Mesenchymal stem cell (in vitro differentiated cells and primary cell): ENCODE data around the gene RAB35.

Source experiments
- DNase-seq: peaks from one replicate; pipeline ENCODE4 v3.0.0-alpha.2; 2013
- H2AFZ ChIP-seq: one replicate; pipeline ENCODE4 v1.6.1; 2013; ENCODE audit warnings: low read depth, mild to moderate bottlenecking, control low read depth, inconsistent platforms, low read length, moderate library complexity
- H2AK5ac ChIP-seq: 2 replicates; pipeline ENCODE4 v1.6.1; 2013; ENCODE audit warnings: low read length, moderate library complexity, mild to moderate bottlenecking, inconsistent platforms; ENCODE audit not compliant: severe bottlenecking
- H2BK120ac ChIP-seq: one replicate; pipeline ENCODE4 v1.6.1; 2013; ENCODE audit warnings: low read depth, mild to moderate bottlenecking, inconsistent platforms, low read length, moderate library complexity
- H2BK12ac ChIP-seq, 2 experiments: one replicate each; pipeline ENCODE4 v1.6.1; 2013; ENCODE audit warnings: inconsistent platforms in 2 of 2, low read length in 2 of 2, mild to moderate bottlenecking in 2 of 2, moderate library complexity in 2 of 2, control low read depth in 1 of 2
- H2BK15ac ChIP-seq: one replicate; pipeline ENCODE4 v1.6.1; 2013; ENCODE audit warnings: mild to moderate bottlenecking, low read depth, inconsistent platforms; ENCODE audit not compliant: poor library complexity, severe bottlenecking
- H2BK5ac ChIP-seq: 2 replicates; pipeline ENCODE4 v1.6.1; 2013; ENCODE audit warnings: low read depth, mild to moderate bottlenecking, low read length, control low read depth, inconsistent platforms; ENCODE audit not compliant: poor library complexity, severe bottlenecking
- H3K14ac ChIP-seq, 2 experiments: one replicate each; pipeline ENCODE4 v1.6.1; 2013; ENCODE audit warnings: inconsistent platforms in 2 of 2, low read length in 2 of 2, control low read depth in 1 of 2, mild to moderate bottlenecking in 1 of 2, moderate library complexity in 1 of 2
- H3K18ac ChIP-seq, 2 experiments: one replicate each; pipeline ENCODE4 v1.6.1; 2013; ENCODE audit warnings: inconsistent platforms in 2 of 2, low read length in 2 of 2, control low read depth in 1 of 2, low read depth in 1 of 2, mild to moderate bottlenecking in 1 of 2
- H3K23ac ChIP-seq, 2 experiments: one replicate each; pipeline ENCODE4 v1.6.1; 2013; ENCODE audit warnings: inconsistent platforms in 2 of 2, low read length in 2 of 2, mild to moderate bottlenecking in 2 of 2, moderate library complexity in 2 of 2, control low read depth in 1 of 2
- H3K27ac ChIP-seq: 2 replicates; pipeline ENCODE4 v1.5.1; 2013; ENCODE audit warnings: mild to moderate bottlenecking, moderate library complexity, low read length, control low read depth, inconsistent platforms; ENCODE audit not compliant: poor library complexity, severe bottlenecking
- H3K27me3 ChIP-seq, 2 experiments: 2 replicates each; pipeline versions ENCODE4 v1.6.1 to v1.7.0; 2013; ENCODE audit warnings: low read length in 2 of 2, mild to moderate bottlenecking in 2 of 2, moderate library complexity in 2 of 2, control low read depth in 1 of 2, inconsistent platforms in 1 of 2; ENCODE audit not compliant: control insufficient read depth in 1 of 2, insufficient read depth in 1 of 2
- H3K36me3 ChIP-seq, 2 experiments: 2 replicates each; pipeline versions ENCODE4 v1.6.1 to v1.7.0; 2013; ENCODE audit warnings: low read length in 2 of 2, control low read depth in 1 of 2, inconsistent platforms in 1 of 2, low read depth in 1 of 2, mild to moderate bottlenecking in 1 of 2; ENCODE audit not compliant: insufficient read depth in 2 of 2, control insufficient read depth in 1 of 2
- H3K4ac ChIP-seq, 2 experiments: one replicate each; pipeline ENCODE4 v1.6.1; 2013; ENCODE audit warnings: inconsistent platforms in 2 of 2, low read length in 2 of 2, mild to moderate bottlenecking in 2 of 2, moderate library complexity in 2 of 2, control low read depth in 1 of 2, low read depth in 1 of 2
- H3K4me1 ChIP-seq: 2 replicates; pipeline ENCODE4 v1.6.1; 2013; ENCODE audit warnings: low read depth, low read length, control low read depth; ENCODE audit not compliant: control insufficient read depth, insufficient read depth
- H3K4me2 ChIP-seq: 2 replicates; pipeline ENCODE4 v1.6.1; 2013; ENCODE audit warnings: low read length, mild to moderate bottlenecking, inconsistent platforms; ENCODE audit not compliant: poor library complexity, severe bottlenecking
- H3K4me3 ChIP-seq, 2 experiments: 2 replicates each; pipeline versions ENCODE4 v1.5.1 to v1.7.0; 2013; ENCODE audit warnings: low read length in 2 of 2, mild to moderate bottlenecking in 2 of 2, control low read depth in 1 of 2, low read depth in 1 of 2; ENCODE audit not compliant: insufficient read depth in 1 of 2
- H3K79me1 ChIP-seq: replicated peaks from 2 replicates; pipeline ENCODE4 v1.6.1; 2013; ENCODE audit warnings: mild to moderate bottlenecking, control low read depth, low read length, inconsistent platforms; ENCODE audit not compliant: poor library complexity, severe bottlenecking
- H3K9ac ChIP-seq: 2 replicates; pipeline ENCODE4 v1.7.0; 2013; ENCODE audit warnings: mild to moderate bottlenecking, low read length, moderate library complexity
- H3K9me3 ChIP-seq: 2 replicates; pipeline ENCODE4 v1.7.0; 2013; ENCODE audit warnings: mild to moderate bottlenecking, low read length; ENCODE audit not compliant: control insufficient read depth
- H4K8ac ChIP-seq: one replicate; pipeline ENCODE4 v1.6.1; 2013; ENCODE audit warnings: inconsistent platforms, mild to moderate bottlenecking, low read length, moderate library complexity
- H4K91ac ChIP-seq: one replicate; pipeline ENCODE4 v1.6.1; 2013; ENCODE audit warnings: mild to moderate bottlenecking, low read length, inconsistent platforms
- WGBS: methylation state at CpG from one replicate; pipeline ENCODE4 v1.1.7; 2013; ENCODE audit warnings: mixed read lengths; 5-methylcytosine and 5-hydroxymethylcytosine counted together

Gene RAB35

GRCh38 chr12:120139958-120140357 is 23.4 kb upstream of the RAB35 start:
- Histone ChIP-seq H3K18ac (no peak overlapping the region), H3K27ac (no peak overlapping the region), H2BK120ac (no peak overlapping the region), H3K4ac (no peak overlapping the region), H3K4me3 (no peak overlapping the region), H2AFZ (no peak overlapping the region), H2BK15ac (no peak overlapping the region), H3K14ac (no peak overlapping the region), H2BK5ac (no peak overlapping the region), H3K23ac (no peak overlapping the region), H2AK5ac (no peak overlapping the region), H3K4me1 (peaks cover 8% of the 10 kb centered on the region), H3K9me3 (no peaks in the 10 kb centered on the region), H3K27me3 (no peaks in the 10 kb centered on the region), H3K4me2 (no peak overlapping the region), H3K36me3 (peaks cover 88 to 95% of the 10 kb centered on the region in 2 experiments), H3K9ac (no peak overlapping the region), H3K79me1 (peaks cover 44% of the 10 kb centered on the region), H4K91ac (no peak overlapping the region), H4K8ac (no peak overlapping the region), H2BK12ac (no peak overlapping the region)
- WGBS: 96% methylated on average over 5 of the region's 5 CpGs
- no peak for DNase-seq

DNA sequence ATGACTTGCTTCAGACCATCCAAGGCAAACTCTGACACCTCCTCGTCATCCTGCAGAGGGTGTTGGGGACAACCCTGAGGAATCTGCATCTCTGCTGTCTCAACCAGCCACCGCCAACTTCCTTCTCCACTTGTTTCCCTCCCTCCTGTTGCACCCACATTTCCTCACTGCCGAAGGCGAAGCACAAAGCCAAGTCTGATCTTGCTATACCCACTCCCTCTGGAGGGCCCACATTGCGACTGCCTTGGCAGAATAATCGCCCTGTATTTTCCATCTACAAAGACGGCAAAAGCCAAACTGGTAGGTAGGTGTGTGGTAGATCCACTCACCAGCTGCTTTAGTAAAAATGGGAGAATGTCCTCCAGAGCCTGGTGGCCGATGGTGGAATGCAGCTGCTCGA is 21.8 kb upstream of the RAB35 start:
- H3K79me1 ChIP-seq: peaks cover 46% of the 10 kb centered on the region
- no peak overlapping the region for H3K18ac ChIP-seq
- H3K9ac ChIP-seq: no peak overlapping the region
- H3K4ac ChIP-seq: no peak overlapping the region
- H3K4me3 ChIP-seq: no peak overlapping the region
- H3K23ac ChIP-seq: no peak overlapping the region
- H2BK5ac ChIP-seq: no peak overlapping the region
- no peak overlapping the region for H2BK120ac ChIP-seq
- no peak overlapping the region for H2BK15ac ChIP-seq
- peaks cover 91 to 95% of the 10 kb centered on the region in 2 experiments for H3K36me3 ChIP-seq
- H3K4me1 ChIP-seq: peaks cover 8% of the 10 kb centered on the region
- DNase-seq: no peak
- H3K4me2 ChIP-seq: no peak overlapping the region
- H2AFZ ChIP-seq: no peak overlapping the region
- H3K14ac ChIP-seq: no peak overlapping the region
- no peak overlapping the region for H3K27ac ChIP-seq
- no peaks in the 10 kb centered on the region for H3K9me3 ChIP-seq
- H3K27me3 ChIP-seq: no peaks in the 10 kb centered on the region
- no peak overlapping the region for H4K8ac ChIP-seq
- no peak overlapping the region for H2AK5ac ChIP-seq
- no peak overlapping the region for H4K91ac ChIP-seq
- WGBS: 95% methylated on average over 9 of the region's 9 CpGs
- H2BK12ac ChIP-seq: no peak overlapping the region

DNA sequence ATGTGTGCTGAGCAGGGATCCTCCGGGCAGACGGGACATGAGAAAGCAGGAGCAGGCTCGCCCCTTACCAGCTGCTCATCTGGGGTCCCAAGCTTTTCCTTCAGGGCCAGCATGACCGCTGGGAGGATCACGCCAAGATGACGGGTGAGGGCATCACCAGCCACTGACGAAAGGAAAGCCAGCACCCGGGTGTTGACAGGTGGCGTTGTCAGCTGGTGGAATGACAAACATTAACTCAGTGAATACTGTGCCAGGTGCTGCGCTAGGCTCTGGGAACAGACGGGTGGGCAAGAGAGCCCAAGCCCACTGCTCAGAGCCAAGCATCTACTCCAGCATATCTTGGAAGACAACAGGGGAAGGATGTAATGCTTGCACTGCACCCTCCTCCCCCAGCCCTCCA is 21.3 kb upstream of the RAB35 start:
- no peak overlapping the region for H3K27ac ChIP-seq
- no peak overlapping the region for H2BK120ac ChIP-seq
- H2BK5ac ChIP-seq: no peak overlapping the region
- H3K27me3 ChIP-seq: no peaks in the 10 kb centered on the region
- no peak overlapping the region for H2BK12ac ChIP-seq
- H3K79me1 ChIP-seq: peaks cover 51% of the 10 kb centered on the region
- no peak overlapping the region for H3K4me3 ChIP-seq
- no peak overlapping the region for H3K14ac ChIP-seq
- no peaks in the 10 kb centered on the region for H3K9me3 ChIP-seq
- H3K4ac ChIP-seq: no peak overlapping the region
- H3K4me2 ChIP-seq: no peak overlapping the region
- no peak for DNase-seq
- H3K4me1 ChIP-seq: peaks cover 8% of the 10 kb centered on the region
- no peak overlapping the region for H3K9ac ChIP-seq
- no peak overlapping the region for H2BK15ac ChIP-seq
- no peak overlapping the region for H4K91ac ChIP-seq
- H3K18ac ChIP-seq: no peak overlapping the region
- no peak overlapping the region for H4K8ac ChIP-seq
- peaks cover 95 to 96% of the 10 kb centered on the region in 2 experiments for H3K36me3 ChIP-seq
- no peak overlapping the region for H2AFZ ChIP-seq
- H3K23ac ChIP-seq: no peak overlapping the region
- H2AK5ac ChIP-seq: no peak overlapping the region
- WGBS: 95% methylated on average over 11 of the region's 11 CpGs

GRCh38 chr12:120136093-120136770 is 19.7 kb upstream of the RAB35 start:
- H4K91ac ChIP-seq: no peak overlapping the region
- no peak overlapping the region for H3K4me2 ChIP-seq
- H3K9me3 ChIP-seq: no peaks in the 10 kb centered on the region
- H2BK5ac ChIP-seq: no peak overlapping the region
- no peak overlapping the region for H3K9ac ChIP-seq
- H3K79me1 ChIP-seq: peaks cover 52% of the 10 kb centered on the region
- no peak overlapping the region for H4K8ac ChIP-seq
- WGBS: 98% methylated on average over 10 of the region's 11 CpGs
- H3K36me3 ChIP-seq: peaks cover 94 to 95% of the 10 kb centered on the region in 2 experiments
- no peak for DNase-seq
- no peak overlapping the region for H3K27ac ChIP-seq
- H2BK15ac ChIP-seq: no peak overlapping the region
- H3K27me3 ChIP-seq: no peaks in the 10 kb centered on the region
- no peak overlapping the region for H3K4ac ChIP-seq
- no peak overlapping the region for H3K4me3 ChIP-seq
- no peak overlapping the region for H3K18ac ChIP-seq
- H2AK5ac ChIP-seq: no peak overlapping the region
- no peak overlapping the region for H3K14ac ChIP-seq
- H2AFZ ChIP-seq: no peak overlapping the region
- peaks cover 4% of the 10 kb centered on the region for H3K4me1 ChIP-seq
- H2BK12ac ChIP-seq: no peak overlapping the region
- H3K23ac ChIP-seq: no peak overlapping the region
- H2BK120ac ChIP-seq: no peak overlapping the region
